Forelimb muscle (tissue), 1 donor: ENCODE results near the gene PHTF1. TPM values are rescaled to one million over a fixed set of nuclear protein-coding genes. Genes with fewer than 3 reads are reported as not detected.
"Not testable (repeated sequence)": the region's sequence is repeated elsewhere in the genome, so short reads cannot be mapped to it uniquely, and the experiment has no call there.

ENCODE experiments used
- DNase-seq: peaks from one replicate; pipeline ENCODE4 v3.0.0-alpha.2; 2013; ENCODE audit warnings: low read depth
- polyA plus RNA-seq: library from polyadenylated mRNA; unstranded; fragments of 120-200 nt; gene quantifications from one replicate; pipeline ENCODE4 v1.2.1, GENCODE V29; 2013; ENCODE audit not compliant: insufficient read length

The PHTF1 gene
- polyA plus RNA-seq, 1 donor, result 13.8 TPM

- DNase-seq, result no peak
Observed at GRCh38 chr1:113779542-113779941, 20.3 kb upstream of the PHTF1 start.

- no peak for DNase-seq
Observed at GRCh38 chr1:113777561-113777960, 18.3 kb upstream of the PHTF1 start.

GRCh38 chr1:113770031-113770430, 10.7 kb upstream of the PHTF1 start:
- DNase-seq, result no peak

GRCh38 chr1:113769601-113769970, 10.3 kb upstream of the PHTF1 start:
- DNase-seq, result no peak

GRCh38 chr1:113768916-113769600, 9.8 kb upstream of the PHTF1 start:
- no peak for DNase-seq

- DNase-seq, result no peak
Observed at GRCh38 chr1:113765306-113766230, 6.3 kb upstream of the PHTF1 start.

GRCh38 chr1:113763661-113764060, 4.4 kb upstream of the PHTF1 start:
- no peak for DNase-seq

GRCh38 chr1:113761937-113762336, 2.7 kb upstream of the PHTF1 start:
- DNase-seq, result no peak

- no peak for DNase-seq
Observed at GRCh38 chr1:113760102-113761080, 1.1 kb upstream of the PHTF1 start.

GRCh38 chr1:113758631-113759332, 504 bp downstream of the PHTF1 start:
- no peak for DNase-seq

GRCh38 chr1:113756461-113756860, 2.8 kb downstream of the PHTF1 start:
- no peak for DNase-seq

GRCh38 chr1:113753333-113753732, 6.0 kb downstream of the PHTF1 start:
- DNase-seq, result not testable (repeated sequence)

GRCh38 chr1:113751516-113751915, 7.8 kb downstream of the PHTF1 start:
- no peak for DNase-seq

GRCh38 chr1:113751114-113751513, 8.2 kb downstream of the PHTF1 start:
- DNase-seq, result no peak

GRCh38 chr1:113749402-113749801, 9.9 kb downstream of the PHTF1 start:
- no peak for DNase-seq

- no peak for DNase-seq
Observed at GRCh38 chr1:113747376-113747775, 11.9 kb downstream of the PHTF1 start.

- no peak for DNase-seq
Observed at GRCh38 chr1:113745425-113745824, 13.9 kb downstream of the PHTF1 start.

- no peak for DNase-seq
Observed at GRCh38 chr1:113744114-113744513, 15.2 kb downstream of the PHTF1 start.

GRCh38 chr1:113742515-113742914, 16.8 kb downstream of the PHTF1 start:
- no peak for DNase-seq

GRCh38 chr1:113734357-113735055, 24.8 kb downstream of the PHTF1 start:
- no peak for DNase-seq

- no peak for DNase-seq
Observed at GRCh38 chr1:113732802-113733201, 26.5 kb downstream of the PHTF1 start.
